DND-41 (cell line): ENCODE measurements around the gene HSD11B1L.

Source experiments
- CTCF ChIP-seq: IDR thresholded peaks from 2 replicates; pipeline ENCODE4 v1.5.1; 2012; ENCODE audit warnings: borderline replicate concordance, low read length, moderate library complexity, mild to moderate bottlenecking; ENCODE audit not compliant: poor library complexity, severe bottlenecking; ENCODE audit errors: extremely low read depth
- EZH2 ChIP-seq: IDR thresholded peaks from 3 replicates; pipeline ENCODE4 v1.6.1; 2012; ENCODE audit warnings: borderline replicate concordance, low read depth, mild to moderate bottlenecking, moderate library complexity, low read length, inconsistent platforms; ENCODE audit not compliant: severe bottlenecking

- TF ChIP-seq CTCF (no peak), EZH2 (no peak)
Observed at GRCh38 chr19:5727453-5728050, 46.7 kb downstream of the HSD11B1L start.
